ENCODE results near the gene CERS2.

CERS2 gene

GRCh38 chr1:150999926-151000325 is 25.3 kb upstream of the CERS2 start:
- Histone ChIP-seq H3K4me1 (ENCODE audit: low read depth, poor library complexity, severe bottlenecking) (peaks cover 36% of the 10 kb centered on the region), H3K36me3 (ENCODE audit: insufficient read depth) (no peaks in the 10 kb centered on the region), H3K27ac (no peak overlapping the region), H2AFZ (ENCODE audit: low read depth) (no peak overlapping the region), H3K4me3 (IDR thresholded peaks at IDR 0.05; ENCODE audit: insufficient read depth, low read depth, low read length) (no peak overlapping the region), H3K79me2 (ENCODE audit: insufficient read depth, low read depth) (no peaks in the 10 kb centered on the region), H3K4me2 (no peak overlapping the region), H3K9ac (no peak overlapping the region), H3K27me3 (ENCODE audit: insufficient read depth, low read depth) (no peaks in the 10 kb centered on the region; the same call in 1 of the 2 replicates), H4K20me1 (ENCODE audit: insufficient read depth) (no peaks in the 10 kb centered on the region)
- TF ChIP-seq, protein P1, sequence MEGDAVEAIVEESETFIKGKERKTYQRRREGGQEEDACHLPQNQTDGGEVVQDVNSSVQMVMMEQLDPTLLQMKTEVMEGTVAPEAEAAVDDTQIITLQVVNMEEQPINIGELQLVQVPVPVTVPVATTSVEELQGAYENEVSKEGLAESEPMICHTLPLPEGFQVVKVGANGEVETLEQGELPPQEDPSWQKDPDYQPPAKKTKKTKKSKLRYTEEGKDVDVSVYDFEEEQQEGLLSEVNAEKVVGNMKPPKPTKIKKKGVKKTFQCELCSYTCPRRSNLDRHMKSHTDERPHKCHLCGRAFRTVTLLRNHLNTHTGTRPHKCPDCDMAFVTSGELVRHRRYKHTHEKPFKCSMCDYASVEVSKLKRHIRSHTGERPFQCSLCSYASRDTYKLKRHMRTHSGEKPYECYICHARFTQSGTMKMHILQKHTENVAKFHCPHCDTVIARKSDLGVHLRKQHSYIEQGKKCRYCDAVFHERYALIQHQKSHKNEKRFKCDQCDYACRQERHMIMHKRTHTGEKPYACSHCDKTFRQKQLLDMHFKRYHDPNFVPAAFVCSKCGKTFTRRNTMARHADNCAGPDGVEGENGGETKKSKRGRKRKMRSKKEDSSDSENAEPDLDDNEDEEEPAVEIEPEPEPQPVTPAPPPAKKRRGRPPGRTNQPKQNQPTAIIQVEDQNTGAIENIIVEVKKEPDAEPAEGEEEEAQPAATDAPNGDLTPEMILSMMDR (conservative IDR thresholded peaks at IDR 0.05; ENCODE audit: low read depth, low read length) = no peak

- H3K27ac ChIP-seq = no peak overlapping the region
- H3K79me2 ChIP-seq (ENCODE audit: insufficient read depth, low read depth) = no peaks in the 10 kb centered on the region
- H3K4me1 ChIP-seq (ENCODE audit: low read depth, poor library complexity, severe bottlenecking) = peaks cover 34% of the 10 kb centered on the region
- no peak overlapping the region for H3K4me2 ChIP-seq
- H3K36me3 ChIP-seq (ENCODE audit: insufficient read depth) = no peaks in the 10 kb centered on the region
- no peaks in the 10 kb centered on the region for H4K20me1 ChIP-seq (ENCODE audit: insufficient read depth)
- no peak overlapping the region for H2AFZ ChIP-seq (ENCODE audit: low read depth)
- H3K4me3 ChIP-seq (IDR thresholded peaks at IDR 0.05; ENCODE audit: insufficient read depth, low read depth, low read length) = no peak overlapping the region
- H3K9ac ChIP-seq = no peak overlapping the region
- H3K27me3 ChIP-seq (ENCODE audit: insufficient read depth, low read depth) = no peaks in the 10 kb centered on the region; the same call in 1 of the 2 replicates
- TF ChIP-seq, protein P1 (conservative IDR thresholded peaks at IDR 0.05; ENCODE audit: low read depth, low read length) = no peak
These were observed 24.5 kb upstream of the CERS2 start for GRCh38 chr1:150999051-150999674.

GRCh38 chr1:150997949-150998348 is 23.3 kb upstream of the CERS2 start:
- Histone ChIP-seq H3K36me3 (ENCODE audit: insufficient read depth) (no peaks in the 10 kb centered on the region), H3K4me2 (no peak overlapping the region), H3K4me3 (IDR thresholded peaks at IDR 0.05; ENCODE audit: insufficient read depth, low read depth, low read length) (no peak overlapping the region), H3K4me1 (ENCODE audit: low read depth, poor library complexity, severe bottlenecking) (peaks cover 23% of the 10 kb centered on the region), H3K27me3 (ENCODE audit: insufficient read depth, low read depth) (no peaks in the 10 kb centered on the region; the same call in 1 of the 2 replicates), H3K27ac (no peak overlapping the region; the same call in 1 of the 2 replicates), H4K20me1 (ENCODE audit: insufficient read depth) (no peaks in the 10 kb centered on the region), H3K9ac (no peak overlapping the region), H3K79me2 (ENCODE audit: insufficient read depth, low read depth) (no peaks in the 10 kb centered on the region), H2AFZ (ENCODE audit: low read depth) (peak overlapping the region; percentile 23; the same call in 1 of the 2 replicates)
- TF ChIP-seq, protein P1 (conservative IDR thresholded peaks at IDR 0.05; ENCODE audit: low read depth, low read length) = no peak

DNA sequence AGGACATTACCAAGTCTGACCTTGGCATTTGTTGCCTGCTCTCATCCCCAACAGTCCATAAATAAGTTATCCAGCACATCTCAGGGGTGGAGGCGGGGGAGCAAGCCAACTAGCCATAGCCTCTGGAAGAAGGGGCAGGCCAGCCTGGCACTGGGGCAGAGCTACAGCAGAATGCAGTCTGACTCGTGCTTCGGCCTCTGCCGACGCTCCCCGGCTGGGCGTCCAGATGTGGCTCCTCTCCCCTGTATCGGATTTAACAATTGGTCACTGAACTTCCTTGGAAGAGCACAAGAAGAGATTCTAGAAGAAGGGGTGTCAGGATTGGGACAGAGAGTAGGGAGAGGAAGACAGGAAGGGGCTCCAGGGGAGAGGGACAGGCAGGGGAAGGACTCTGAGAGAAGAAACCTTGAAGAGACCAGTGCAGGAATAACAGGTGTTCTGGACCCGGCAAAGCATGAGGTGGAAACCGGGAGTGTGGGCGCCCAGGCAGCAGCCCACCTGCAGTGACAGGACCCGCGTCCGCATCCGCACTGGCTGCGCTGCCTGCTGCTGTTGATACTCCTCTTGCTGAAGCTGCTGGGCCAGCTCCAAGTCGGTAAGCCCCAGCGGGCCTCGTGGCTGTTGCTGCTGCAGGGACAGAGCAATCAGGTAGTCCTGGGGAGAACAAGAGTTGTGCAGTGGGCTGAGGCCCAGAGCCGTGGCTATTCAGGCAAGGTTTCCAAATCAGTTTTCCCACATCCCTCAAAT is 22.7 kb upstream of the CERS2 start:
- Histone ChIP-seq H3K36me3 (ENCODE audit: insufficient read depth) (no peaks in the 10 kb centered on the region), H3K79me2 (ENCODE audit: insufficient read depth, low read depth) (no peaks in the 10 kb centered on the region), H3K27ac (no peak overlapping the region; the same call in 1 of the 2 replicates), H3K9ac (no peak overlapping the region), H3K27me3 (ENCODE audit: insufficient read depth, low read depth) (no peaks in the 10 kb centered on the region; the same call in 1 of the 2 replicates), H4K20me1 (ENCODE audit: insufficient read depth) (no peaks in the 10 kb centered on the region), H3K4me1 (ENCODE audit: low read depth, poor library complexity, severe bottlenecking) (peaks cover 23% of the 10 kb centered on the region), H2AFZ (ENCODE audit: low read depth) (peak overlapping the region; percentile 23; the same call in 1 of the 2 replicates), H3K4me2 (no peak overlapping the region), H3K4me3 (IDR thresholded peaks at IDR 0.05; ENCODE audit: insufficient read depth, low read depth, low read length) (no peak overlapping the region)
- TF ChIP-seq, protein P1 (conservative IDR thresholded peaks at IDR 0.05; ENCODE audit: low read depth, low read length) = no peak

All from KMS-11 (cell line).